AG20443 (cell line): ENCODE data around the gene PROZ.

ENCODE experiments used
- DNase-seq: peaks from one replicate; pipeline ENCODE4 v3.0.0; 2012; ENCODE audit warnings: low spot score, mixed read lengths

Gene PROZ

DNA sequence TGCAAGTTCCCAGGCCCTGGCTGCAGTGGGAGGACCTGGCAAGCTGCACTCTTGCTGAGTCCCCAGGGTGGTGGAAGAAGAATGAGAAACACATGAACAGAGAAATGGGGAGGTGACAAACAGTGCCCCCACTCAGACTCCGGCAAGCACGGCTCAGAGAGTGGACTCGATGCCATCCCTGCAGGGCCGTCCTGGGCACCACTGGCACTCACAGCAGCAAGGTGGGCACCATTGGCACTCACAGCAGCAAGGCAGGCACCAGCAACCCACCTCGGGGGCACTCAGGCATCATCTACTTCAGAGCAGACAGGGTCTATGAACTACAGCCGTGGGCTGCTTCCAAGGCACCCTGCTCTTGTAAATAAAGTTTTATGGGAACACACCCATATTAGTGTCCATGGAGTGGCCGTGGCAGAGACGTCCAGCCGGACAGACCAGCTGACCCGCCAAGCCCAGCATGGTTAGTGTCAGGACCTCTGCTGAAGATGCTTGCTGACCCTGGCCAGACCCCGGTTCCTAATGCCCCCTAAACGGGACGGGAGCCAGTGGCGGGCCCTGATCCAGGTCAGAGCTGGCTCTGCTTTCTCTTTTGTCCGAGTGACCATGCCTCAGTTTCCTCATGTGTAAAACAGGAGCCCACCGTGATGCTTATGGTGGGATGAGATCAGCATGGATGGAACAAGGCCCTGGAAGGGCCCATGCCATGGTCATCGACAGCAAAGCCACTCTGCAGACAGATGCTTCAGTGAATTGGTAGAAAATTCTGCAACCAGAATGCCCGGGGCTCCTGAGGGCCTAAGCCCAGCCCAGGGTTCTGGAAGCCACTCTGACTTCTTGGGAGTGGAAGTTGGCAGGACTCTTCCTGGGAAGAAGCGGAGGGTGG lies 37.9 kb upstream of the PROZ start:
- no peak for DNase-seq

DNA sequence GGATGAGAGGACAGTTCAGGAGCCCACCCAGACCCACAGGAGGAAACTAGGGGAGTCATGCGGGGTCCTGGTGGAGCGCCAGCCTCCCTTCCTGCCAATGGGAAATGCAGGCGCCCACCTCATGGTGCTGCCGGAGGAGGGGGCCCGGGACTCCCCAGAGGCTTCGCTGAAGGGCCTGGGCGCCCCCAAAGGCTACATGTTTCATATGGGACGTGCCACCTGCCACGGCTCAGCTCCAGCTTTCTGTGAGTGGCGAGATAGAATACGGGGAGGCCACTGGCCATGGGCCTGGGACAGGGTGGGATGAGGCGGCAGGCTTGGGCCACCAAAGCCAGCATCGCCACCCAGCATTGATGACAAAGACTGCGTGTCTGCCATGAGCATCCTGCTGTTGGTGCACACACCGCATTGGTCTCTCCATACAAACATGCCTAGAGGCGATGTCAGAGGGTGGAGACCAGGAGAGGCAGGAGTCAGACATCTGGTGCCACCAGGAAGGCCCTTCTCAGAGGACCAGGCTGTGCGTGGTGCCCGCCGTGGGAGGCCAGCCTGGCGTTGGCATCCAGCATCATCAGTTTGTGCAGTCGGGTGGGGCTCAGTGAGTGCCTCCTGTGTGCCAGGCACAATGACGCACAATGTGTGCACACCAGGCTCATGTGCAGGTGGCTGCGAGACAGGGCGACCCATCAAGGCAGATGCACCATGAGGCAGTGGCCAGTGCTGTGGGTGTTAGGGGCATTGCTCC lies 37.1 kb upstream of the PROZ start:
- DNase-seq: no peak

DNA sequence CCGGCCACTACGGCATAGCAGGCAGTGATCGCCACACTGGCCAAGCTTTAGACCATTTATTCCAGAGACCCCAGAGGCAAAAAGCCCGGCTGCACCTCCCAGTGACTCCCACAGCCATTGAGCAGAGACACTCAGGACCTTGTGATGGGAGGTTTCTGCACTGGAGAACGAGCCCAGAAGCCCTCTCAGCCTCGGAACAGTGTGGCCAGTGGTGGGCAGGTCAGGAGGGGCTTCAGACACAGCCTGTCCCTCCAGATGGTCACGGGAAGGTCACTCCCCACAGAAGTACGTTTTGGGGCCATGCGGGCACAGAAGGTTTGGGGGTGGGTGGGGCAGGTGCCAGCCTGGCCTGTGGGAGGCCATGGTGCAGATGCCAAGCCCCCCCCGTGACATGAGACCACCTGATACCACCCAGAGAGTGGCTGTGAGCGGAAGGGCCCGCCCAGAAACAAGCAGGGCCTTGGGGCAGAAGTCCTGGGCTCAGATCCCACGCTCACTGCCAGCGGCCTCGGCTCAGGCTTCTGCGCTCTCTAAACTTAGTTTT lies 36.4 kb upstream of the PROZ start:
- no peak for DNase-seq

DNA sequence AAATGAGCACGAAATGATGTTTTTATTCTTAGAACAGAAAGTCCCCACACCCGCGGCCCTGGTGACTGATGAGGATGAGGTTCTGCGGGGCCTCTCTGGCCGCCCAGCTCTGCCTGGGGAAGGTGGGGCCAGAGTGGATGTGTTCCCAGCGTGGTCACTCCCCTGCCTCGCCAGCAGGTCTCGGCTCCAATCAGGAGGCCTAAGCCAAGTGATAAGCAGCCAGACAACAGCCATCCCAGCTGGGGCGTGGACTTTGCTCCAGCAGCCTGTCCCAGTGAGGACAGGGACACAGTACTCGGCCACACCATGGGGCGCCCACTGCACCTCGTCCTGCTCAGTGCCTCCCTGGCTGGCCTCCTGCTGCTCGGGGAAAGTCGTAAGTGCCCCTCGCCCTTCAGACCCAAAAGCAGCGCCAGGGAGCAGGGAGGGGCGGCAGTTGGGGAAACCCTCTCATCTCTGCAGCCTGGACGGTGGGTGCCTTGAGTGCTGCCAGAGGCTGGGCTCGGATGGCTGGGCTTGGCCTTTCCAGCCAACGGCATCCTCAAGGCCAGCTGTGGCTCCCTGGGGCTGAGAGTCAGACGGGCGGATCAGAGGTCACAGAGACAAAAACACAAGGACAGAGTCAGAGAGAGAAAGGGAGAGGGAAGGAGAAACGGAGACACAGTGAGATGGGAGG lies 35.8 kb upstream of the PROZ start, which contains the start of gene F10:
TSS of gene F10 (plus strand) at position 250 of the 676 bp plus-strand sequence. CDS start at position 307, 57 bp downstream.
- peak; percentile 92 for DNase-seq

DNA sequence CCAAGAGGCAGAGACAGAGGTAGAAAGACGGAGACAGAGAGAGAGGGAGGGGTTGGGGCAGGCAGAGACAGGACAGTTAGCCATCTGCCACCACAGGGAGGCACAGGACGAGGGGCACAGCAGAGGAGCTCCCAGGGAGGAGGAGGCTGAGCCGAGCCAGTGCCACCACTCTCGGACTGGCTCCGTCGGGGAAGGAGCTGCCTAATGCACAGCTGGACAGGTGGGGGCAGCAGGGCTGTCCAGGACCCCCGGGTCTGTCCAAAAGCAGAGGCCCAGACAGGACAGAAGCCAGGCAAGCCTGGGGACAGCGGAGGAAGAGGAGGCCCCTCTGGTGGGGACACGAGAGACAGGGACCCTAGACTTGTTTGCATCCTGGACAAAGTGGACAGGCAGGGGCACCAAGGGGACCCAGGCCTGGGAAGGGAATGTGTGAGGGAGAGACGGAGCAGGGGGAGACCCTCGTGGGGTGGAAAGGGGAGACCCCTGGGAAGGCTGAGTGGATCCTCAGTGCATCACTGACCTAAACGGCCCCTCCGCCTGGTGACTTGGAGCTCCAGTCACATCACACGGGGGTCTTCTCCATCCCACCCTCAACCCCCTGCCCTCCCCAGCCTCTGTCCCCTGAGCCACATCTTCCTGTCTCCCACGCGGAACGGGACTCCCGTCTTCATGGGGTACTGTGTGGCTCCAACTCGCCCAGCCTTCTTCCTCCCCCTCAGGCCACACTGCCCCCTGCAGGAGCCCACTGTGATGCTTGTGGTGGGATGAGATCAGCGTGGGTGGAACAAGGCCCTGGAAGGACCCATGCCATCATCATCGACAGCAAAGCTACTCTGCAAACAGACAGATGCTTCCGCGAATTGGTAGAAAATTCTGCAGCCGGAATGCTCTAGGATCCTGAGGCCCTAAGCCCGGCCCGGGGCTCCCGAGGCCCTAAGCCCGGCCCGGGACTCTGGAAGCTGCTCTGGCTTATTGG lies 34.9 kb upstream of the PROZ start:
- DNase-seq: peak; percentile 64

DNA sequence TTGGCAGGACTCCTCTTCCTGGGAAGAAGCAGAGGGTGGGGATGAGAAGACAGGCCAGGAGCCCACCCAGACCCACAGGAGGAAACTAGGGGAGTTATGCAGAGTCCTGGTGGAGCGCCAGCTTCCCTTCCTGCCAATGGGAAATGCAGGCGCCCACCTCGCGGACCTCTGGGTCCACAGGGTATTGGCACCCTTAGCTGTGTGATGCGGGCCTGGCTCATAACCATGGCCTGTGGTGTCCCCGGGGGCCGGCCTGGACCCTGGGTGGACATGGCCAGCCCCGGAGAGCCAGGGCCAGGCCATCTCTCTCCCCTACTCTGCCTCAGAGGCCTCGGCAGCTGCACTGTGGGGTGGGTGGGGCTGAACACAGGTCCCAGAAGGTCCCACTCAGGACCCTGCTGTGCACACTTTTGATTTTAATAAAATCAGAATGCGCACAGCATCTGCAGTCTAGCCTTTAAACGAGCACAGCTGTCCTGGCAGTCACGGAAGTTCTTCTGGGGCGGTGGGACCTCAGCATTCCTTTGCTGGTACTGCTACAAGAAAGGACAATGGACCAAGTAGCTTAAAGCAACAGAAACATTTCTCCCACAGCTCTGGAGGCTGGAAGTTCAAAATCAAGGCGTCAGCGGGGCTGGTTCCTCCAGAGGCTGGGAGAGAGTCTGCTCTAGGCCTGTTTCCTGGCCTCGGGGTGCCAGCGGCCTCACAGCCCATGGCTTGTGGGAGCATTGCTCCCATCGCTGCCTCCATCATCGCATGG lies 34.1 kb upstream of the PROZ start:
- no peak for DNase-seq

DNA sequence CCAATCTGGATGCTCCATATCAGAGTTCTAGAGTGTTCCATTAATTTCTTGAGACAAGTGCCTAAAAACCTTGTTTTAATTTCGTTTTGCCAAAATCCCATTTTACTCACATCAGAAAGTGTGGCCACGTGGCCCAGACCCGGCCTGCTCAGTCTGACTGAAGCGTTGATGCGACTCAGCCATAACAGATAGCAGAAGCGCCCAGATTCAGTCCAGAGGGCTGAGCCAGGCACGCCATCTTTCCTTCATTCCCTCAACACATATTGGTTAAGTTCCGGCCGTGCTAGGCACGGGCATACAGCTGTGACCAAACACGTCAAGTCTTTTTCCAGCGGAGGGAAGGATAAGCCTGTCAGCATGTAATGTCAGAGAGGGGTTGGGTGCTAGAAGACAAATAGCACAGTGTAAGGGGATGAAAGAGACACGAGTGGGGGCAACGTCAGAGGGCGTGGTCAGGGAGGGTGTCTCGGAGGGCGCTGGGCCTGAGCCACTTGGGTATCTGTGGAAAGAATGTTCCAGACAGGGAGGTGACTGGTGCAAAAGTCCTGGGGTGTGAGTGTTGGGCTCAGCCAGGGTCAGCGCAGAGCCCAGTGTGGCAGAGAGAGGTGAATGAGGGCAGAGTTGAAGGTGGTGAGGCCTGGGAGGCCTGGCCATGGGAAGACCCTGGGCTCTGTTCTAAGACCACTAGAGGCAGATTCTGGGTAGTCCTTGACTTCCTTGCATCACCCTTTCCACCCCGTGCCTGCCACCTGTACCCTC lies 32.8 kb upstream of the PROZ start:
- DNase-seq: no peak

DNA sequence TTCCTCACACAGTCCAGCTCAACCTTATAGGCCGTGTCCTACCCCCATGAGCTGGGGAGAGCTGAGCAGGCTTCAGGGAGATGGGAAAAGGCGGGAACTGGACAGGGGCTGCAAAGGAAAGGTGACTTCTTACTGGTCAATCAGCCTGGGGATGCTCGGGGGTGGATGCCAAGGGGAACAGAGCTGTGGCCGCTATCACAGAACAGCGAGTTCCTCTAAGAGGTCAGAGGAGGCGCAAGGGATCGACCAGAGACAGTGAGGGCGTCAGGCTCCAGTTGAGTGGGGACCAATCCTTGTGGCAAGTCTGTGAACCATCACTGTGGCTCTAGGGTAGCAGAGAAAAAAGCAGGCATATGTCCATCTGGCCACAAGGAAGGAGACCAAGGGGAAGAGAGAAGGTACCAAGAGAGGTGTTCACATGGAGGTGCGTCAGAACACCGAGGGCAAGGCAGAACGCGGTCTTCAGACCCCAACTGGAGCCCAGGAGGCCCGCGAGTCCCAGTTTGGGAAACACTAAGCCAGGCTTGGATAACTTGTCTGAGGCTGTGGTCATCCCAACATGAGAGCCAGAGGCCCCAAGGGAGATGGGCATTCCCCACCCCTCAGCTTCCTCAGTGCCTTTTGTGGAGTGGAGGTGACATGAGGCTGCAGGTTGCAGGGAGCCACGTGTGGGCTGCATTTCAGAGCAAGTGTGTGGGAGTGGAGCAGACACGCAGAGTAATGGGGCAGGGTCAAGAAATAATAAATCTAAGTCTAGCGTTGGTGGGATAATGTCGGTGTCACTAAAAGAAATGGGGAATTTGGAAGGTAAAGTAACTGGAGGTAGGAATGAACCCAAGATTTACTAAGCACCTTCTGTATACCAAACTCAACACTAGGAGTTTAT lies 31.9 kb upstream of the PROZ start:
- DNase-seq: no peak

DNA sequence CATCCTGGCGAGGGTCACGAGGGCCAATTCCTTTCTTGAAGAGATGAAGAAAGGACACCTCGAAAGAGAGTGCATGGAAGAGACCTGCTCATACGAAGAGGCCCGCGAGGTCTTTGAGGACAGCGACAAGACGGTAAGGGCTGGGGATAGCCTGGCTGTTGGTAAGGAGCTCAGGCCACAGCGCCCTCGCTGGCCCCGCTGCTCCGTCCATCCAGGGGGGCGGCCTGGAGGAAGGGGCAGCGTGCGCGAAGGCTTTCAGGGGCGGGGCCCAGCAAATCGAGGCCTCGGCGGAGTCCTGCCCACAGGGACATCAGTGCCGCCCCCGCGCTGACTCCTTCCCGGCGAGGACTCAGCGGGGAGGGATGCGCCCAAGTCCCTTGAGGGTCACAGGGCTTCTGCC lies 29.0 kb upstream of the PROZ start:
- DNase-seq: no peak

DNA sequence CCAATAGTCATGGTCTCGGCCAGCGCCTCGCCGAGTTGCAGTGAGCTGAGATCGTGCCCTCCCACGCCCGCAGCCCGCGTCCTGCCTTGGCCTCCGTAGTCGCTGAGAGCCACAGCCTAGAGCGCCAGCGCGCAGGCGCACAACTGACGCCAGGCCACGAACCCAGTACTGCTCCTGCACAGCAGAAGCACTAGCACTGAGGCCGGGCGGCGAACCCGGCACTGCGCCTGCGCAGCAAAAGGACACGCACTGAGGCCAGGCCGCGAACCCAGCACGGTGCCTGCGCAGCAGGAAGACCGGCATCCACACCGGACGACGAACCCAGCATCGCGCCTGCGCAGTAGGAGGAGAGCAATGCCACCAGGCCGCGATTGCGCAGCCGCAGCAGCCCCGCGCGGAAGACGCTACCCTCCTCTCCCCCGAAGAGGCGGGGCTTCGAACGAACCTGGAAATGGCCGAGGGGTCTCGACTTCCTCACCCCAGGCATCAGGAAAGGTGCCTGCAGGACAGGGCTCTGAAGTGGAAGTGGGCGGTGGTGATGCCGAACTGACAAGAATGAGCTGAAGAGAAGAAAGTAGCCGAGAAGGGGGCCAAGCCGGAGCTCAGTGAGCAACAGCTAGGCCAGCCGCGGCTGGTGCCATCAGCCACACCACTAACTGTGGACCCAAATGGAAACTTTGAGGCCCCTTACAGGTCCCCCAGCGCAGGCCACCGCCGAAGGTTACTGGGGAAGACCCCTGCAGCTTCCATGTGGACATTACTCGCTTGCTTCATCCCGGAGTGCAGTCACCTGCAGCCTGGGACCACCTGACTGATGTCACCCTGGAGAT lies 28.3 kb upstream of the PROZ start:
- DNase-seq: no peak

DNA sequence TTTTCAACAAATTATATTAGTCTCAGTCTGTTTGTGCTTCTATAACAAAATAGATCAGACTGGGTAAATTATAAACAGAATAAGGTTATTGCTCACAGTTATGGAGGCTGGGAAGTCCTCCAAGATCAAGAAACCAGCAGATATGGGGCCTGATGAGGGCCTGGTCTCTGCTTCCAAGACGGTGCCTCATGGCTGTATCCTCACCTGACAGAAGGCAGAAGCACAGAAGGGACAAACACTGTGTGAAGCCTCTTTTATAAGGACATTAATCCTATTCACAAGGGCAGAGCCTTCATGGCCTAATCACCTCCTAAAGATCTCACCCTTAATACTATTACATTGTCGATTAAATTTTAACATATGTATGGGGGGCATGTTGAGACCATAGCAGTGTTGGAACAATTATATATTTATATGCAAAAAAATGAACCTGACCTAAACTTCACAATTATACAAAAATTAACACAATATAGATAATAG lies 23.1 kb upstream of the PROZ start:
- no peak for DNase-seq

DNA sequence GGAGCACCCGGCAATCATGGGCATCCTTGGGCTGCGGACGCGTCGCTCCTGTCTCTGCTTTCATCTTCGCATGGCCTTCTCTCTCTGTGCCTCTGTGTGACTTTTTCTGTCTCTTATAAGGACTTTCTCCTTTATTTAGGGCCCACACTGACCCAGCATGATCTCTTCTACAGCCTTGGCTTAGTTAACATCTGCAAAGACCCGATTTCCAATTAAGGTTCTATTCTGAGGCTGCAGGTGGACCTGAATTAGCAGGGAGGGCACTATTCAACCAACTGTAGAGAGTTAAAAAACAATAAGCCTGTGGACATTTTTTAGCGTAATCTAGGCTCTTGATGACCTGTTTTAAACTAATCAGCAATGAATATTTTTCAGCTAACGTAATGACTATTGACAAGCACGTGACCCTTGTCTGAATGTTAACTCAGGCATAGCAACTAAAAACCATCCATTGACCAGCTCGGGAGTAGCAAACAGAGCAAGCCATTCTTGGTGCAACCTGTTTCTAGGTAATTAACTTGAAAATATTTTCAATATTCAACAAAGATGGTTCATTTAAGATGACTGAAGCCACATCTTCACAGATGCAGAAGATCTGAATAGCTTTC lies 20.7 kb upstream of the PROZ start:
- DNase-seq: no peak

DNA sequence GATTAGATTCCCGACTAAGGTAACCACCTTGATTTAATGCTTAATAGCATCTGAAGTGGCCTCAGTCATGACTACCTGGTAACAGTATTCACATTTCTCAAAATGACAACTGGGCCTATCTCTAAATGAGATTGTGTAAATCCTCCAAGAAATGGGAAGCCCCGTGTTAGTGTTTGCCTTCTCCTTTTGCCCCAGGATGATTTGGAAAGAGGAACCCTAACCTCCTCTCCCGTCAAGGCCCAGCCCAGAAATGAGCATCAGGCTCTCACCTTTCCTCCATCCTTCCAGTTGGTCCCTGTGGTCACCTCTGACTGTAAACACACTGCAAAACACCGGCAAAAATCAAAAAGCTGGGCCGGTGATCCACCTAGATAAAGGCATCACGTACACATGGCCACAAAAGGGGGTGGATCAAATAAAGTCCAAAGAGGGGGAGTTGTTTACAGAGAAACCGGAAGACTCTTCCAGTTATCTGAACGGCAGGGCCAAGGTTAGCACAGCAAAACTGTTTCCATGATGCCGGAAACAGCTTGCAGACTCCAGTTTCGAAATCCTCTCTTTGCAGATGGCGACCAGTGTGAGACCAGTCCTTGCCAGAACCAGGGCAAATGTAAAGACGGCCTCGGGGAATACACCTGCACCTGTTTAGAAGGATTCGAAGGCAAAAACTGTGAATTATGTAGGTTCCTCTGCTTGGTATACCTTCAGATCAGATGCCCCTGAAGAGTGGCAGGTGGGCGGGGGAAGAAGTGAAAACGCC lies 19.5 kb upstream of the PROZ start:
- DNase-seq: no peak

DNA sequence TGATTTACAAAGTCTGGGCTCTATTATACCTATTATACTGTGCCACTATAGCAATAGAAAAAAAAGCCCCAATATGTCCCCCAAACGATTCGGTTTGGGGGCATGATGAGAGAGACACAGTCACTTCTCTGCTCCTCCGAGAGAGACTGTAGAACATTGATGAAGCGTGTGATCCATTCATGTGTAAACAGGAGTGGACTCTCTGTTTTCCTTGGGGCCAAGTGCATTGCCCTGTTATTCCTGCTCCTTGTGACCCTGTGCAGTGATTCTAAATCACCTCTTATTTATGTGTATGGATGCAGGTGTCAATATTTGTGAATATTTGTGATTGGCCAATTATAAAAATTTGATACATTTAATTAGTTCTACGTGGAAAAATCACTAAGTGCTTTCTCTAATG lies 18.9 kb upstream of the PROZ start:
- DNase-seq: no peak

DNA sequence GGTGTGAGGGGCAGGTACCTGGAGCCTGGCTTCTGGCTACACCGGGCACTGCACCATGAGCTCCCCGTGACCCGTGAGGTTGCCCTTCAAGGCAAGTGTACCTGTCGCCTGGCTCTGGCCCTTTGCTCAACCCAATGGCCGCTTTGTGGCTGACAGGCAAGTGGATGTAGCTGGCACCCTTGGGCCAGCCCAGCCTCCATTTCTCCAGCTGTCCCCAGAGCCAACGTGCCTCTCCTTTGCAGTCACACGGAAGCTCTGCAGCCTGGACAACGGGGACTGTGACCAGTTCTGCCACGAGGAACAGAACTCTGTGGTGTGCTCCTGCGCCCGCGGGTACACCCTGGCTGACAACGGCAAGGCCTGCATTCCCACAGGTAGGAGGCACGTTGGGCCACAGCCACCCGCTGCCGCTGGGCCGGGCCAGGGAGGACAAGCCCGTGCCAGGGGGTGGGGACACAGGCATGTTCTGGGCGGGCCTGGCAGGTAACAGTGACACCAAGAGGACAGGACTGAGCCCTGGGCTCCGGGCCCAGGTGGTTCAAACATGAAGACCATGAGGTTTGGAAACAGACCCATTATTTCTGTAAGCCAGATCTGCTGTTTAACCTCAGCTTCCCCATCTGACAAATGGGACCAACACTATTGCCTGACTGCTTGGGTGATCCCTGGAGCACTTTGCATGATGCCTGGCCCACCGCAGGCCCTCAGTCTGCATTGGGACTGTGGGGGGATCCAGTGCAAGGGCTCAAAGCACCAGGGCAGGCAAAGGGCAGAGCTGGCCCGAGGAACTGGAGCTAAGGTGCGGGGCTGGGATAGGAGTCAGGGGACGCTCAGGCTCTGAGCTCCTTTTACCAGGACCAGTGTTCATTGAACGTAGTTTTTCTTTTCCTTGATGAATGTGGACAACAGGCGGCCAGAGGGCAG lies 17.5 kb upstream of the PROZ start:
- DNase-seq: no peak
